HG02588 (cell line): ENCODE measurements around the gene TMEM11.

ENCODE experiments used
- ATAC-seq: cut with Tn5 transposase; IDR thresholded peaks from one replicate; pipeline ENCODE4 v1.9.1; 2021; ENCODE audit warnings: mild to moderate bottlenecking, moderate library complexity; ENCODE audit not compliant: unreplicated experiment

TMEM11 gene, protein sequence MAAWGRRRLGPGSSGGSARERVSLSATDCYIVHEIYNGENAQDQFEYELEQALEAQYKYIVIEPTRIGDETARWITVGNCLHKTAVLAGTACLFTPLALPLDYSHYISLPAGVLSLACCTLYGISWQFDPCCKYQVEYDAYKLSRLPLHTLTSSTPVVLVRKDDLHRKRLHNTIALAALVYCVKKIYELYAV

DNA sequence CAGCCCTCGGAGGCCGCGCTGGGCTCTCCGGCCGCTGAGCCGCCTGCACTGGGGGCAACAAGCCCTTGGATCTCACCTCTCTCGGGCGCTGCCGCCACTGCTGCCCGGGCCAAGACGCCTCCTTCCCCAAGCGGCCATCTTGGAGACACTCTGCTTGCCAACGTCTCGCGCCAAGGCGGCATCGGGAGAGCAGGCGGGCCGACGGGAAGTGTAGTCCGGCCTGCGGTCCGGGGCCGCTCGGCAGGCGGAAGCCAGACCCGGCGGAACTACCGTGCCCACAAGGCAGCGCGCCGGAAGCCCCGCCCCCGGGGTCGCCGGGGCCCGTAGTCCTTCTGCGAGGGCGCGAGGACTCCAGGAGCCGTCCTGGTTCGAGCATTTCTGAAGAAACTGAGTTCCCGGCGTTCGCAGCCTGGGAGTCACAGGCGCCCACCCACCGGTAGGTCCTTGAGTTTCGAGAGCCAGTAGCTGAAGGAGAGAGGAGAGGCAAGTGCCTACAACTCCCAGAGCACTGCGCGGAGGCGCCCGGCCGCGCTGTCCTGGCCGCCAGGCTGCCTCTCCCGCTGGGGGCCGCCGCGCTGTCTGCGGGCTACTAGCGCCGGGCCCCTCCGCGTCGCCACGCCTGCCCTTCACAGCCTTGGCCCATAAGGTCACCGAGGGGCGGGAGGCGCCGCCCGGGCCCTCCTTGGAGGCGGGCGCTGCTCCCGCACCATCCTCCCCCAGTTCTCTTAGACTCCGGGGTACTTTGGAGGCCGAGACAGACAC, at the start of gene TMEM11:
TMEM11 (minus strand) TSS at position 147 of the 762 bp plus-strand sequence; CDS start at position 138, 9 bp downstream.
- peak; percentile 83 for ATAC-seq

DNA sequence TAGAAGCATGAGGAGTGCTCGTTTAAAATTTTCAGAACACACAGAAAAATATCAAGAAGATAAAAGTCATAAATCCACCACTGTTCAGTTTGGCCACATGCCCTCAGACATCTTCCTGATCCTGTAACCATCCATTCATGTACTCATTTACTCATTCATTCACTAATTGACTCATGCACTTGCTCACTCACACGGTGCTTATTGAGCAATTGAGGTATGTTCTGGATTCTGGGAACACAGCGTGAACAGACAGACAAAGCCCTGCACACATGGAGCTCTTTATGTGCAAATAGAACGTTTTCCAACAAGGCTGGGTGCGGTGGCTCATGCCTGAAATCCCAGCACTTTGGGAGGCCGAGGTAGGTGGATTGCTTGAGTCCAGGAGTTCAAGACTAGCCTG, 49.4 kb upstream of the TMEM11 start:
- ATAC-seq = no peak

DNA sequence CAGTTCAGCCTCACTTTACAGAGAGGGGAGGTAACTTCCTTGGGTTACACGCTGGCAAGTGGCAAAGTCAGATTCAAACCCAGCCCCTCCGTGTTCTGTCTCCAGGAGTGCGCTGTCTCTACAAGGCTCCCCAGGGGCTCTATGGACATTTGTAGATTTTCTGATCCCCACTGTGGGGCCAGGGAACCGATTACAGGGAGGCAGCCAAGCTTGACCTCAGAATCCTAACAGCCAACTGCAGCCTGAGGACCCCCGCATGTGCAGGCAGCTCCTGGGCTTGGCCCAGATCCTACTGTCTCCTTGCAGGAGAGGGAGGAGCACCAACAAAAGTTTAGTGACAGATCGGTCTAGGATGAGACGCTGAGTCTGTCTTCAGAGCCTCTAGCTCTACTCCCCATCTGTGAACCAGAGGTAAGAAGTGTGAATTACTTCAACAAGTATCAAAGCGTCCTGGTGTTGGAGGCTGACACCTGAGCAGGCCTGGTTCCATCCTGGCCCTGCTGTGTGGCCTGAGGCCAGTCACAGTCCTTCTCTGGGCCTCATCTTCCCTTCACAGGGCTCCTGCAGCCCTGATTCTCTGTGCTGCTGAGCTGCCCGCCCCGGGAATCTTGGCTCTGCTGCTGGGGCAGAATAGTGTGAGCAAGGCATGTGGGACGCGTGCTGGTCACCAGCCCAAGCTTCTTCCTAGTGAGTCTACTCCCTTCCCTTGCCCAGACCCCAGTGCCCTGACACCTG, 48.5 kb upstream of the TMEM11 start:
- no peak for ATAC-seq

DNA sequence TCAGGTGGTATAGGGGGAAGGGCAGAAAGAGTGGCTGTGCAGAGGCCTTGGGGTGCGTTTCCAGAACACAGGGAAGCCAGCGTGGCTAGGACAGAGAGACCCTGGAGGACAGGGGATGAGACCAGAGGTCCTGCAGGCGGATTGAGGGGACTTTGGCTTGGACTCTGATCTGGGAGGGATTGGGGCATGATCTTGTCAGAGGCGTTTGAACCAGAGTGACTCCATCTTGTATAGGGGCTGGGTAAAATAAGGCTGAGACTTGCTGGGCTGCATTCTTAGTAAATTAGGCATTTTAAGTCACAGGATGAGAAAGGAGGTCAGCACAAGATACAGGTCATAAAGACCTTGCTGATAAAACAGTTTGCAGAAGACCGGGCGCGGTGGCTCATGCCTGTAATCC, 44.6 kb upstream of the TMEM11 start:
- ATAC-seq = no peak

DNA sequence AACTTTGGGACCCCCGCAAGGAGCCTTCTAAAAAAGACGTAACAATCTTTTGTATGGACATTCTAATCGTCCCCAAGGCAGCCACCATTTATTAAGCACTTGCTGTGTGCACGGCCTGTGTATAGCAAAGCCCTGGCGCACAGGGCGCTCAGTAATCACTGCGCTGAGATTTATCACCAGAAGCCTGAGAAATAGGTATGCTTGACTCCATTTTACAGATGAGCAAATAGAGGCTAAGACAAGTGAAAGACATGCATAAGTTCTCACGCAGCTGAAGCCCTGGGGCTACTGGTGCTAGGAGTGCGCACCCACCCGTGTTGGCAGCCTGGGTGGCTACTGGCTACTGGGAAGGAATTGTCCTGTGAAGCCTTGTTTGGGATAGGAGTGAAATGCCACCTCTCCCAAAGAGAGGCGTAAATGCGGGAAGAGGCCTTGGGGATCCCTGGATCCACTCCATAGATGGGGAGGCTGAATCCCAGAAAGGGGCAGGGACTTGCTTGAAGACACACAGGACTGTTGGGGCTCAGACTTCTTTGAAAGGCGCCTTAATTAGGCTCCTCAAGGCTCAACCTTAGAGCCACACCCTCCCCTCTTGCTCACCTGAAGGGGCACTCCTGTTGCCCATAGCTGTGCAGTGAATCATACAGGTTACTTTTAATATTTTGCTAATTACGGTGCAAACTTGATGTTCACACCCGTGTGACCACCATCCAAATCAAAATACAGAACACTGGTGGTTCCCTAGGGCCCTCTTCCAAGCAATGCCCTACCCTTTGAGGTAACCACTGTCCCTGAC, 39.9 kb upstream of the TMEM11 start:
- no peak for ATAC-seq

DNA sequence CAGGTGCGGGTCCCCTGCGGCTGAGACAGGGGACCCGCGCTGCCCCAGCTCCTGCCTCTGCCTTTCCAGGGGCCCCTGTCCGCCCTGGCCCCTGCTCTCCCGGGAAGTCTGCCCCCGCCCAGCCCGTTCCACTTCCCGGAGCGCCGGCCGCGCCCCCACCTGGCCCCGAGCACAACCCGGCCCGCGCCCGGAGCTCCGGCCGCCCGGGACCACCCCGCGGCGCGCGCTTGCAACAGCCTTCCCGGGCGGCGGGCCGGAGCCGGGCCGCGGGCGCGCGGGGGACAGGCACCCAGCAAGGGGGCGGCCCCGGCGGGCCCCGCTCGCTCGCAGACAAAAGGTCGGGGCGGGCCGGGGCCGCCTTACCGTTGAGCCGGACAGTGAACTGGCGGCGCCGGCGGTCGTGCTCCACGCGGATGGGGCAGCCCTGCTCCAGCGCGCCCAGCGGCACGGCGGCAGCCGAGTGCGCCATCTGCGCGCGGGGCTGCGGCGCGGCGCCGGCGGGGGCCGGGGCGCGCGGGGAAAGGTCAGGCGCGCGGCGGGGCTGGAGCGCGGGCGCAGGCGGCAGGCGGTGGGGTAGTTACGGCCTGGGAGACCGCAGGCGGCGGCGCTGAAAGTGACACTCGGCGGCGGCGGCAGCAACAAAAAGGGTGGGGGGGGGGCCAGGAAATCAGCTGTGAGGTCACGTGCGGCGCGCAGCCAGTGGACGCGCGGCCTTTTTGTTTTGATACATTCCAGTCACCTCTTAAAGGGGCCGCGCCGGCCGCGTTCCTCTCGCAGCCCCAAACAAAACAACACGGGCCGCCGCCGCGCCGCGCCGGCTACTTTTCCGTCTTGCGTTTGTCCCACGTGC, 39.1 kb upstream of the TMEM11 start, which contains the start of gene NATD1:
NATD1 (minus strand) TSS at position 615 of the 850 bp plus-strand sequence; CDS start at position 469, 146 bp downstream.
- ATAC-seq = peak; percentile 76

DNA sequence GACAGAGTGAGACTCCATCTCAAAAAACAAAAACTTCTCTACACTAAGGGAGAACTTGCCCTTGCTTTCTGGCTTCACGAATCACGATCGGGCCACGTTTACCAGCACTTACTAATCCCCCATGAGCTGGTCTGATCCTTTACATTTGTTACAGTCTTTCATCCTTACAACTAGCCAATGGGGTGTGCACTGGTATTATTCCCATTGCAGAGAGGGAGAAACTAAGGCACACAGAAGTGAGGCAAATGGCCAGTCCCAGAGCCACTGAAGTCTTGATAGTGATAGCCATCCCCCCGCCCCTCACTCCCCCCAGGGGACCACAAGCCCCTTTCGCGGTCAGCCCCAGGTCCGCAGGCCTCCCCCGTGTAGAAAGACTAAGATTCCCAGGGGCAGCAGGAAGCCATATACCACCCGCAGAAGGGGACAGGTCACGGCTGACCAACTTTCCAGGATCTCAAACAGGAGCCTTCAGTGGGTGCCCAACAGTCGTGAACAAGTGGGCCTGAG, 38.4 kb upstream of the TMEM11 start:
- ATAC-seq = no peak

DNA sequence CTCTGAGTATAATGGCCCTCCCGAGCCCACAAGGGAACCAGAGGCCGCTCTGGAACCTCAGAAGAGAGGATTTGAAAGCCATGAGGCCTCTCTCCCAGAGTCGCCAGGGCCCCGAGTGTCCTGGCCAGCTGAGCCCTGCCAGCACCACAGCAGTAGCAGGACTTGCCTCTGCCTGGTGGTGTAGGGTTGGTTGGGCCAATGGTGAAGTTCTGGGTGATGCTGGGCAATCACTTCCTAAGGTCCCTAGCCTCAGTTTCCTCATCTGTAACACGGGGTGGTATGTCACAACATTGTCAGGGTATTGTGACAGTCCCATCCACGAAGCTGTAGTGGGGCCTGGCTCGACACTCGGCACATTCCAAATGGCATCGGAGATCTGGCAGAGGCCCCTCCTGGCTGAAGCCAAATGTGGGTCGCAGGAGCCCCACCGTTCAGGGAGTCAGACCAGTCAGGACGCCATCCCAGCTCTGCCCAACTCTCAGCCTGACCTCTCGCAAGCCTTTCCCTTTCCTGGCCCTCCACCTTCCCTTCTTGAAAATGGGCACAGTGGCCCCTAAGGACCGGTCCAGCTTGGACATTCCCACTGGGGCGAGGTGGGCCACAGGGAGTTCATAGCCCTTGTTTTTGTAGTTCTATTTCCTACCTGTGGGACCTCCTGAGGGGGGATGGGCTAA, 37.5 kb upstream of the TMEM11 start:
- no peak for ATAC-seq

DNA sequence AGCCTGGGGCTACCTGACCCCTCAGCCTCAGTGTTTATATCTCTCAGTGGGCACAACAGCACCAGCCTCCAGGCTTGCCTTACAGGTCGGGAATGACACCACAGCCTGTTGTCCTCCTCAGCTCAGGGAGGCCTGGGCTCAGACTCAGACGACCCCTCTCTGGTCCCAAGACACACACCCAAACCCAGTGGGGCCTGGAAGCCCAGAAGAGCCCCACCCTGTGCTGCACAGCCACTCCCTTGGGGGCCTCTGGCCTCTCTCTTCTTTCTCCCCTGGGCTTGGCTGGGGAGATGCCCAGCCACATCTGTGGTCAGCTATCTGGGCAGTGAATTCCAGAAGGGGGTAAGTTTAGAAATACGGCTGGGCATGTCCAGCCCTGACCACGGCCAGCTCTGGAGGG, 36.9 kb upstream of the TMEM11 start:
- no peak for ATAC-seq

DNA sequence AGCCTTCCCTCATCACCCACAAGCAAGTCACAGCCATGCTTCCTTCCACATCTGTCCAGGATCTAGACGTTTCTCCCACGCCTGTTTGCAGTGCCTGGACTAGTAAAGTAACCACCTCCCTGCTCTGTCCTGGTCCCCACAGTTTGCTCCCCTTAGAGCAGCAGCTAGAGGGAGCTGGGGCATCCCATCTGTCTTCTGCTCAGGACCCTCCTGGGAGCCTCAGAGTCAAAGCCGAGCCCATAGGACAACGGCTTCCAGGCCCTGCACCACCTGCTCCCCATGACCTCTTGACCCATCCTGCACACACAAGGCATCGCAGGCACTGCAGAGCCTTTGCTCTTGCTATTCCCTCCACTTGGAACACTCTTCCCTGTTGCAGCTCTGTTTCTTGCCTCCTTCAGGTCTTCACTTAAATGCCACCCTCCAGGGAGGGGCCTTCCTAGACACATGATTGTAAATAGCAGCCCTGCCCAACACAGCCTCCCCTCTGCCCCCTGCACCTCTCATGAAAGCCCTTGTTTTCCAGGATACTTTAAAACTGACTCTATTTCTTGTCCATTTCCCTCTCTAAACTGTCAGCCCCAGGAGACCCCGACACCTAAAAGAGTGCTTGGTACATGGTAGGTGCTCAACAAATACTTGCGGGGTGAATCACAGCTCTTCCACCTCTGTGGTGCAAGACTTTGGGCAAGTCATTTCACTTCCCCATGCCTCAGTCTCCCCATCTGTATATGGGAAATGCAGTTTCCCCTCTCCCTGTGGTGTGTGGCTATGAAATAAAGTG, 36.2 kb upstream of the TMEM11 start:
- no peak for ATAC-seq

DNA sequence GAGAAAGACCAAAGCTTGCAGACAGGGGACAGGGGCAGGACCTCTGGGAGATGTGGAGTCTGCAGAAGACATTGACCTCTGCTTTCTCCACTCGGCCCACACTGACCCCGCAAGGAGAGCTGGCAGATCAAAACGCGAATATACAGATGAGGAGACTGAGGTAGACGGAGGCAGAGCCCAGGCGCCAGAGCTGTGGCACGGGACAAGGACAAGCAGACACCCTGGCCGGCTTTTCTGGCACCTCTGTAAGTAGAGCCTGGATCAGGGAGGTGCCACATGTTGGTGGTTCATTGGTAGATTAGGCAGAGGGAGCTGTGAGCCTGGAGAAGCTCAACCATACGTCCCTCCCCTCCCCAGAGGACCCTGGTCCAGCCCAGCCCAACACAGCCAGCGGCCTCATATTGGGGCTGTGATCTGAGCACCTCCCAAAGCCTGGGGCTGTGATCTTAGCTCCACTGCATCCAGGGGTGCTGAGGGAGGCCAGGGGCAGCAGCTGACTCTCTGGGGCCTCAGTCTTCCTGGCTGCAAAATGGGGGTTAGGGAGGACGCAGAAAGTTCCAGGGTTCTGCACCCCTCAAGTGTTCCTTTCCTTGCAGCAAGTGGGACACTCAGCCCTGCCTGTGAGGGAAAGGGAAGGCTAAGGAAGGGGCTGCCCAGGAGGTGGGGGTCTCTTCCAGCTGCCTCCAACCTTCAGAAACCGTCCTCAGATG, 35.3 kb upstream of the TMEM11 start:
- no peak for ATAC-seq

DNA sequence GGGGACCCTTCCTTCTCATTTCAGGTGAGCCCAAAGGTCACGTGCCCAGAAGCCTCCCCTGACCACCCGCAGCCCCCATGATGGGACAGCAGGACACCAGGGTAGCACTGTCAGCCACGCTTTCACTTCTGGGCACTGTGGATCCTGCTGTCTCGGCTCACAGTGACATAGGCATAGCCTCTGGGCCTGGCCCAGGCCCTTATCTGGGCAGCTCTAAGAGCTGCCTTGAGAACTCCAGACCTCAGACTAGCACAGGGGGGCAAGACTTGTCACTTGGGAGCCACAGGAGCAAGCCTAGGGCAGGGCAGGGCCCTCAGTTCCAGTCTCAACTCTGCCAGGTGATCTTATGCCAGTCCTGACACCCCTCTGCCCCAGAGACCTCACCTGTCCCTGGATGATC, 34.5 kb upstream of the TMEM11 start:
- ATAC-seq = no peak

DNA sequence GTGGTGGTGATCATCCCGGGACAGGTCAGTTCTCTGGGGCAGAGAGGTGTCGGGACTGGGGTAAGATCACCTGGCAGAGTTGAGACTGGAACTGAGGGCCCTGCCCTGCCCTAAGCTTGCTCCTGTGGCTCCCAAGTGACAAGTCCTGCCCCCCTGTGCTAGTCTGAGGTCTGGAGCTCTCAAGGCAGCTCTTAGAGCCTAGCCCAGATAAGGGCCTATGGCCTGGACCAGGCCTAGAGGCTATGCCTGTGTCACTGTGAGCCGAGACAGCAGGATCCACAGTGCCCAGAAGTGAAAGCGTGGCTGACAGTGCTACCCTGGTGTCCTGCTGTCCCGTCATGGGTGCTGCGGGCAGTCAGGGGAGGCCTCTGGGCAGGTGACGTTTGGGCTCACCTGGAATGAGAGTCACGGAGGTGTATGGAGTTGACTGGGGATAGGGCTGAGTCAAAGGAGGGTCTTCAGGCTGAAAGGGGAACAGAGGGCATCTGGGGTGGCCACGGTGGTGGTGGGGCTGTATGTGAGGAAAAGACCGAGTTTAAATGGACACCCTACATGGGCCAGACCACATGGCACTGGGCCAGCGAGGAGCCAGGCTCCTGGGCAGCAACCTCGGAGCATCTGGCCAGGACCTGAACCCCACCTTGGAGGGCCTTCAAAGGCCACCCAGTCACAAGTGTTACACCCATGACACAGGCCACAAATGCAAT, 33.7 kb upstream of the TMEM11 start:
- ATAC-seq = no peak

DNA sequence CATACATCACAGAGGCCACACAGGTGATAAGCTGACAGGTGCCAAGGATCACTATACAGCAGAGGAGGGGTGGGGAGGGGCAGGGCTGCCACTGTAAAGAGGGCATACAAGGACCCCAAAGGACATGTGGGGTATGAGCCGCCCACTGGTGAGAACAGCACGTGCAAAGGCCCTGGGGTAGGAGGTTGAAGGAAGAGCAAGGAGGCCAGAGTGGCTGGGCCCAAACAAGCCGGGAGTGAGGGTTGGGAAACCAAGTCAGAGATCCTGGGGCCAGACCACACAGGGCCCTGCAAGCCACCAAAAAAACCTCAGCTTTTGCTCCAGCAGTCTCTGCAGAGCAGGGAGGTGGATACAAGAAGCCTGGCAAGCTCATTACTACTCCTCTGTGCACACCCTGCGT, 32.7 kb upstream of the TMEM11 start:
- ATAC-seq = no peak

DNA sequence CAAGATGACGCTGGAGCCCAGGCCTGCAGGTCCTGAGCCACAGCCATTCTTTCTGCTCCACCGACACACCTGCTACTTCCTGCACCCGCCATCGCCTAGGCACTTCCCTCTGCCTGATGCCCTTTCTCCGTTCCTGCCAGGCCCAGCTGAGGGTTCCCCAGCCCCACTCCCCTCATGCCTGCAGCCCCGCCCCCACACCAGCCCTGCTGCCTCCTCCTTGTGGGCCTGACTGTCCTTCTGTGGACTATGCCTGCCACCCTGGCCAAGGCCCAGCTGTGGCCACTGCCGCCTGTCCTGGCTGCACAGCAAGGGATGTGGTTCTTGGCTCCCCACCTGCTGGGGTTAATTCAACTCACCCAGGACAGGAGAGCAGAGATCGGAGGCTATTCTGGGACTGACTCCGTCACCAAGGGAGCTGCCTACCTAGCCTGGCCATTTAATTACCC, 31.7 kb upstream of the TMEM11 start:
- no peak for ATAC-seq

DNA sequence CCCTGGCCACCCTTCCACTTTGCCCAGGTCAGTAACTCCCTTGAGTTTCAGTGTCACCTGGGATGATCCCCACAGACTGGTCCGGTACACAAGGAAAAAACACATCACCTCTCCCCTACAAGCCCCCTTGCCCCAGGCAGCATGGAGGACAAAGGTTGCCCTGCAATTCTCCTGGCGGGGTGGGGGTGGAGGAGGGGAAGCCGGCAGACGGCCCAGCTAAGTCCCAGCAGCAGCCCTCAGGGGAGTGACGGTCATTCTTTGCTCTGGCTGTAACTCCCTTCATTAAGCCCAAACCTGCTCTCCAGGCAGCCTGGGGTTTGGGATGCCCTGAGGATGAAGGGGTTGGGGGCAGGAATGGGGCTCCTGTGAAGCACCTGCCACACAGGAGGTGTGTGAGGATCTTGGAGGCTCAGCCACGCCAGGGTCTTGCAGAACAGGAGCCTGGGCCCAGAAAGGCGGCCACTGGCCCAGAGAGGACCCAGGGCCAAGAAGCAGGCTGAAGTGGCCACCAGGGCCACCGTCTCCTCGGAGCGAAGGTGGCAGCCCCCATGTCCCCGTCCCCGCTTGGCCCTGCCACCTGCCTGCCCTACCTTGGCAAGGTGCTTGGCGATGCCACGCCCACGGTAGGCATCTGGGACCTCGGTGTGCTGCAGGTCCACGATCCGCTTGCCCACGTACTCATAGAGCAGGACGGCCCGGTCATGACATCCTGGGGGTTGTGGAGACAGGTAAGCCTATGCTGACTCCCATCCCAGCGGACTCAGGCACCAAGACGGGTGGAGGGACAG, 29.7 kb upstream of the TMEM11 start:
- no peak for ATAC-seq
